ENCODE results near the gene ULK4. TPM values are rescaled to one million over a fixed set of nuclear protein-coding genes. Genes with fewer than 3 reads are reported as not detected.

ULK4 gene
- total and polyA plus RNA-seq, 2 of the 4 experiments (the other 2 are of a cell fraction), result 2.7 to 5.0 TPM

GRCh38 chr3:41489231-41489630, 472.7 kb downstream of the ULK4 start:
- H3K23ac ChIP-seq (ENCODE audit: low read depth, low read length), result no peak overlapping the region
- H3K4me3 ChIP-seq (ENCODE audit: insufficient read depth, low read depth, low read length), result no peak overlapping the region
- H3K9me1 ChIP-seq (ENCODE audit: insufficient read depth, low read length), result no peaks in the 10 kb centered on the region
- no peak overlapping the region for H2BK20ac ChIP-seq (ENCODE audit: low read depth, low read length)
- H3K56ac ChIP-seq (ENCODE audit: extremely low read depth, insufficient read depth, low read length), result no peak overlapping the region
- H3K18ac ChIP-seq (ENCODE audit: low read depth, low read length), result no peak overlapping the region
- intact Hi-C loops (cut with micrococcal nuclease), result no loop called here
- no peak overlapping the region for H2AK9ac ChIP-seq (replicated peaks; ENCODE audit: low read depth, low read length, poor library complexity)
- in situ Hi-C loops (cut with MboI; ENCODE audit: low sequenced_read_pairs), result no loop called here
- no peak overlapping the region for H2AFZ ChIP-seq (replicated peaks; ENCODE audit: low read length, poor library complexity)
- TF ChIP-seq USF2 (IDR thresholded peaks at IDR 0.05; ENCODE audit: low read depth, low read length) (no peak), MAFK (IDR thresholded peaks at IDR 0.05; ENCODE audit: low read depth, low read length) (no peak), RCOR1 (IDR thresholded peaks at IDR 0.05; ENCODE audit: insufficient replicate concordance, low read length) (no peak), ELK1 (IDR thresholded peaks at IDR 0.05; ENCODE audit: borderline replicate concordance, low read depth, low read length) (no peak), RAD21 (IDR thresholded peaks at IDR 0.05; ENCODE audit: low read length) (no peak), CHD1 (IDR thresholded peaks at IDR 0.05; ENCODE audit: low read depth, low read length) (no peak), NFE2L2 (IDR thresholded peaks at IDR 0.05; ENCODE audit: low read depth, low read length) (no peak), FOS (IDR thresholded peaks at IDR 0.05; ENCODE audit: low read depth, low read length) (no peak), POLR2A (IDR thresholded peaks at IDR 0.05; ENCODE audit: low read depth, low read length) (no peak), BHLHE40 (IDR thresholded peaks at IDR 0.05; ENCODE audit: low read depth, low read length) (no peak), SMC3 (IDR thresholded peaks at IDR 0.05; ENCODE audit: low read depth, low read length) (no peak), CEBPB (IDR thresholded peaks at IDR 0.05; ENCODE audit: low read depth, low read length) (no peak), RFX5 (IDR thresholded peaks at IDR 0.05; ENCODE audit: low read depth, low read length) (no peak), MXI1 (IDR thresholded peaks at IDR 0.05; ENCODE audit: borderline replicate concordance, low read depth, low read length) (no peak), MAZ (IDR thresholded peaks at IDR 0.05; ENCODE audit: borderline replicate concordance, low read depth, low read length) (no peak)
- TF ChIP-seq, protein P1, sequence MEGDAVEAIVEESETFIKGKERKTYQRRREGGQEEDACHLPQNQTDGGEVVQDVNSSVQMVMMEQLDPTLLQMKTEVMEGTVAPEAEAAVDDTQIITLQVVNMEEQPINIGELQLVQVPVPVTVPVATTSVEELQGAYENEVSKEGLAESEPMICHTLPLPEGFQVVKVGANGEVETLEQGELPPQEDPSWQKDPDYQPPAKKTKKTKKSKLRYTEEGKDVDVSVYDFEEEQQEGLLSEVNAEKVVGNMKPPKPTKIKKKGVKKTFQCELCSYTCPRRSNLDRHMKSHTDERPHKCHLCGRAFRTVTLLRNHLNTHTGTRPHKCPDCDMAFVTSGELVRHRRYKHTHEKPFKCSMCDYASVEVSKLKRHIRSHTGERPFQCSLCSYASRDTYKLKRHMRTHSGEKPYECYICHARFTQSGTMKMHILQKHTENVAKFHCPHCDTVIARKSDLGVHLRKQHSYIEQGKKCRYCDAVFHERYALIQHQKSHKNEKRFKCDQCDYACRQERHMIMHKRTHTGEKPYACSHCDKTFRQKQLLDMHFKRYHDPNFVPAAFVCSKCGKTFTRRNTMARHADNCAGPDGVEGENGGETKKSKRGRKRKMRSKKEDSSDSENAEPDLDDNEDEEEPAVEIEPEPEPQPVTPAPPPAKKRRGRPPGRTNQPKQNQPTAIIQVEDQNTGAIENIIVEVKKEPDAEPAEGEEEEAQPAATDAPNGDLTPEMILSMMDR (conservative IDR thresholded peaks at IDR 0.05; ENCODE audit: low read depth, low read length), result no peak
- no peaks in the 10 kb centered on the region for H3K27me3 ChIP-seq (ENCODE audit: control insufficient read depth, insufficient read depth, low read length)
- H3K79me1 ChIP-seq (ENCODE audit: low read depth in 1 of 2, low read length in 2 of 2), result no peaks in the 10 kb centered on the region
- H3K4me1 ChIP-seq (ENCODE audit: control insufficient read depth, insufficient read depth, low read length), result no peaks in the 10 kb centered on the region
- no peak overlapping the region for H3K4ac ChIP-seq (ENCODE audit: low read depth, low read length)
- H3K14ac ChIP-seq (replicated peaks; ENCODE audit: low read depth, low read length), result no peak overlapping the region
- no peak for DNase-seq
- ChIA-PET POLR2A (ENCODE audit: unreplicated experiment) (no interaction called here), CTCF (no interaction called here)
- no peak overlapping the region for H2BK120ac ChIP-seq (ENCODE audit: low read depth, low read length)
- no peak overlapping the region for H2BK15ac ChIP-seq (ENCODE audit: low read depth, low read length)
- H3K36me3 ChIP-seq (ENCODE audit: control insufficient read depth, insufficient read depth, low read length), result no peaks in the 10 kb centered on the region
- no peaks in the 10 kb centered on the region for H4K20me1 ChIP-seq (ENCODE audit: insufficient read depth, low read length)
- no peak overlapping the region for H2AK5ac ChIP-seq (ENCODE audit: low read depth, low read length)
- dilution Hi-C loops (cut with HindIII; ENCODE audit: low sequenced_read_pairs, unreplicated experiment), result no loop called here
- ATAC-seq (ENCODE audit: low read depth), result no peak
- no peak overlapping the region for H3K9ac ChIP-seq (ENCODE audit: low read depth, low read length)
- no peaks in the 10 kb centered on the region for H3K9me3 ChIP-seq (ENCODE audit: control insufficient read depth, insufficient read depth, low read length)
- H2BK5ac ChIP-seq (ENCODE audit: low read depth, low read length, poor library complexity, severe bottlenecking), result no peak overlapping the region
- H3K27ac ChIP-seq (ENCODE audit: insufficient read depth, low read length), result no peak overlapping the region
- no peak overlapping the region for H3K4me2 ChIP-seq (ENCODE audit: low read depth, low read length)
- no peak overlapping the region for H4K5ac ChIP-seq (ENCODE audit: low read depth, low read length)
- no peak overlapping the region for H4K8ac ChIP-seq (ENCODE audit: low read depth in 2 of 2, low read length in 2 of 2)
- no peak overlapping the region for H4K91ac ChIP-seq (ENCODE audit: insufficient read depth, low read depth, low read length)
- BruUV-seq (replicated peaks), result no TSS peak
- no CpG with 5 or more reads among the region's 1 CpG for WGBS, 2 experiments (ENCODE audit: extremely low coverage in 2 of 2, insufficient read length in 1 of 2)
